Sigmoid colon (tissue), 7 donors: ENCODE results near the gene CAMSAP2. TPM values are rescaled to one million over a fixed set of nuclear protein-coding genes. Genes with fewer than 3 reads are reported as not detected.

Experiments
- DNase-seq: peaks from one replicate; pipeline ENCODE4 v3.0.0-alpha.2; 2019
- H3K27ac ChIP-seq, 4 donors: fragments of 200-600 bp; sonication (generic); one replicate each; pipeline ENCODE4 v1.5.1; 2016 to 2019; ENCODE audit warnings: mild to moderate bottlenecking in 1 of 4
- H3K27me3 ChIP-seq, 3 donors: fragments of 200-600 bp; sonication (generic); one replicate each; pipeline ENCODE4 v1.5.1; 2019; ENCODE audit warnings: mild to moderate bottlenecking in 1 of 3
- H3K36me3 ChIP-seq, 4 donors: fragments of 200-600 bp; sonication (generic); one replicate each; pipeline ENCODE4 v1.5.1; 2016 to 2019
- H3K4me1 ChIP-seq, 4 donors: fragments of 200-600 bp; sonication (generic); one replicate each; pipeline ENCODE4 v1.5.1; 2017 to 2019
- H3K4me3 ChIP-seq, 4 donors: fragments of 200-600 bp; sonication (generic); one replicate each; pipeline ENCODE4 v1.5.1; 2017 to 2019; ENCODE audit warnings: mild to moderate bottlenecking in 2 of 4, moderate library complexity in 1 of 4
- H3K9me3 ChIP-seq, 4 donors: fragments of 200-600 bp in 3 of 4; sonication (generic) in 3 of 4; one replicate each; pipeline versions ENCODE4 v1.5.1 to v1.6.1; 2013 to 2019
- EP300 ChIP-seq, 4 donors: sonication (generic); formaldehyde crosslinking; IDR thresholded peaks; one replicate each; pipeline ENCODE4 v1.6.1; 2017; ENCODE audit warnings: antibody characterized with exemption in 4 of 4
- POLR2A ChIP-seq, 2 donors: fragments of 450-650 bp; IDR thresholded peaks; one replicate each; pipeline ENCODE4 v1.6.1; 2016; ENCODE audit warnings: antibody characterized with exemption in 2 of 2, mild to moderate bottlenecking in 2 of 2, moderate library complexity in 2 of 2
- POLR2AphosphoS5 ChIP-seq, 4 donors: sonication (generic); formaldehyde crosslinking; IDR thresholded peaks; one replicate each; pipeline ENCODE4 v1.6.1; 2017; ENCODE audit warnings: antibody characterized with exemption in 4 of 4
- WGBS, 2 donors: extraction: QIAGEN DNeasy Blood & Tissue Kit; methylation state at CpG; one replicate each; pipeline ENCODE4 v1.1.7; 2013; 5-methylcytosine and 5-hydroxymethylcytosine counted together
- intact Hi-C: fragments of 100-400 bp; cut with DNase I; formaldehyde crosslinking; loops from one replicate; pipeline ENCODE4 v1.15.1; 2023
- polyA plus RNA-seq, 3 donors: library from polyadenylated mRNA; stranded (reverse); fragments of 200-250 nt; gene quantifications; one replicate each; pipeline ENCODE4 v1.2.3, GENCODE V29; 2013
- total RNA-seq, 4 donors: library from RNA; depleted of rRNA; stranded (reverse); fragments of >200 nt; gene quantifications; one replicate each; pipeline ENCODE4 v1.1.0, GENCODE V29; 2016
- TF ChIP-seq, protein P1 (sequence below), 4 experiments: fragments of 450-650 bp in 3 of 4; fragments of 200-600 bp in 1 of 4; IDR thresholded peaks; one replicate each; pipeline ENCODE4 v1.5.1; 2016 to 2019; ENCODE audit warnings: antibody characterized with exemption in 4 of 4, mild to moderate bottlenecking in 3 of 4, moderate library complexity in 2 of 4
- donor health status: healthy with polysubstance abuse.
- donor health status: Bipolar disorder and iron deficiency.
- donor health status: healthy.

The CAMSAP2 gene
- total and polyA plus RNA-seq, 7 donors = 1.2 to 40.7 (median 31.8) TPM

DNA sequence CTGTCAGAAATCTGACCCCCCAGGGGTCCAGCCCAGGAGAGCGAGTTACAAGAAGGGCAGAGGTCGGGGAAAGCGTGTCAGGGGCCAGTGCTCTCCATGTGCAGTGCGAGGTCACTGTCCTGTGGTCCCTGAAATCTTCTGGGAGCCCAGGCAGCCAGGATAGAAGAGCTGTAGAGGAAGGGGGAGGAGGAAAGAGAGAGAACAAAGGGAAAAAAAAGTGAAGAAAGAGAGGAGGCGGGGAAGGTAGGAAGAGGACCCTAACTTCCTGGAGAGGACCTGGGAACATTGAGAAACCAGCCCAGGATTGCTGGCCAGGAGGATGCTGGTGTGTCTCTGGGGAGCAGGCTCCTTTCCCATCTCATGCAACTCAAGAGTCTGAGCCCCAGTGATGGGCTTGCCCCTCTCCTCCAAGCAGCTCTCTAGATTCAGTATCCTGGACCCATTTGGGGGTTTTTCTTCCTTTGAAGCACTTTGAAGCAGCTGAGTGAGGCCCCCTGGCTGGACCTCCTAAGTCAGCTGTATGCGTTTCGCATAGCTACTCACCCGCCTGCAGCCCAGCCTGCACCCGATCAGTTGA lies 149.2 kb downstream of the CAMSAP2 start:
- 69 to 88% methylated on average over 9 of the region's 9 CpGs for WGBS, 2 donors
- DNase-seq = peak; percentile 25
- Histone ChIP-seq H3K27ac (no peak overlapping the region), H3K4me3 (no peak overlapping the region), H3K9me3 (no peaks in the 10 kb centered on the region), H3K36me3 (no peaks in the 10 kb centered on the region), H3K27me3 (peaks cover 6 to 41% (median 25%) of the 10 kb centered on the region in 3 donors), H3K4me1 (peaks cover 0 to 14% (median 12%) of the 10 kb centered on the region in 4 donors)
- intact Hi-C loops = no loop called here
- no peak for TF ChIP-seq POLR2A (IDR thresholded peaks at IDR 0.05)
- TF ChIP-seq, protein P1, sequence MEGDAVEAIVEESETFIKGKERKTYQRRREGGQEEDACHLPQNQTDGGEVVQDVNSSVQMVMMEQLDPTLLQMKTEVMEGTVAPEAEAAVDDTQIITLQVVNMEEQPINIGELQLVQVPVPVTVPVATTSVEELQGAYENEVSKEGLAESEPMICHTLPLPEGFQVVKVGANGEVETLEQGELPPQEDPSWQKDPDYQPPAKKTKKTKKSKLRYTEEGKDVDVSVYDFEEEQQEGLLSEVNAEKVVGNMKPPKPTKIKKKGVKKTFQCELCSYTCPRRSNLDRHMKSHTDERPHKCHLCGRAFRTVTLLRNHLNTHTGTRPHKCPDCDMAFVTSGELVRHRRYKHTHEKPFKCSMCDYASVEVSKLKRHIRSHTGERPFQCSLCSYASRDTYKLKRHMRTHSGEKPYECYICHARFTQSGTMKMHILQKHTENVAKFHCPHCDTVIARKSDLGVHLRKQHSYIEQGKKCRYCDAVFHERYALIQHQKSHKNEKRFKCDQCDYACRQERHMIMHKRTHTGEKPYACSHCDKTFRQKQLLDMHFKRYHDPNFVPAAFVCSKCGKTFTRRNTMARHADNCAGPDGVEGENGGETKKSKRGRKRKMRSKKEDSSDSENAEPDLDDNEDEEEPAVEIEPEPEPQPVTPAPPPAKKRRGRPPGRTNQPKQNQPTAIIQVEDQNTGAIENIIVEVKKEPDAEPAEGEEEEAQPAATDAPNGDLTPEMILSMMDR (IDR thresholded peaks at IDR 0.05) = no peak

DNA sequence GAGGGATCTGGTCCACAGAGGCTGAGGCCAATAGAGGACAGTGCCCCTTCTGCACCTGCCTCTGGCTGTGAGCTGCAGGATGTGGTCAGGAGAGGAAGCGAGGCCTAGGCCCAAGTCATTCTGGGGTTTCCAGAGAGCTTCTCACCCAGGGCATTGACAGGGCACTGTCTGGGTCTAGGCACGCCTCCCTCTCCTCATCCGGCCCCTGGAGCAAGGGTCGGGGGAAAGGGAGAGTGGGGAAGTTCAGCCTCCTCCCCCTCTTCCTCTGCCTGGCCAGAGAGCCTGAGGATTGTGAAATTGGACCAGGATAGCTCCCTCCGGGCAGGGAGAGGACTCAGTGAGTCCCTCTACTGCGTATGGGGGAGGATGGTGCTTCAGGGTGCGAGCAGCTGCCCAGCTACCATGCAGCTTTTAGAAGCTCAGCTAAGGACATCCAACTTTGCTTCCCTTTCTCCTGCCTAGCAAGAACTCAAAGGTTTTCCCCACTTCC lies 149.7 kb downstream of the CAMSAP2 start:
- TF ChIP-seq POLR2AphosphoS5 (IDR thresholded peaks at IDR 0.05) (no peak), EP300 (IDR thresholded peaks at IDR 0.05) (no peak), POLR2A (IDR thresholded peaks at IDR 0.05) (no peak)
- TF ChIP-seq, protein P1 (IDR thresholded peaks at IDR 0.05) = no peak
- 49 to 82% methylated on average over 7 of the region's 7 CpGs for WGBS, 2 donors
- Histone ChIP-seq H3K36me3 (no peaks in the 10 kb centered on the region), H3K27ac (no peak overlapping the region), H3K9me3 (no peaks in the 10 kb centered on the region), H3K4me1 (peaks cover 0 to 14% (median 12%) of the 10 kb centered on the region in 4 donors), H3K27me3 (peaks cover 6 to 41% (median 25%) of the 10 kb centered on the region in 3 donors), H3K4me3 (no peak overlapping the region)
- peak; percentile 53 for DNase-seq
- intact Hi-C loops = no loop called here

DNA sequence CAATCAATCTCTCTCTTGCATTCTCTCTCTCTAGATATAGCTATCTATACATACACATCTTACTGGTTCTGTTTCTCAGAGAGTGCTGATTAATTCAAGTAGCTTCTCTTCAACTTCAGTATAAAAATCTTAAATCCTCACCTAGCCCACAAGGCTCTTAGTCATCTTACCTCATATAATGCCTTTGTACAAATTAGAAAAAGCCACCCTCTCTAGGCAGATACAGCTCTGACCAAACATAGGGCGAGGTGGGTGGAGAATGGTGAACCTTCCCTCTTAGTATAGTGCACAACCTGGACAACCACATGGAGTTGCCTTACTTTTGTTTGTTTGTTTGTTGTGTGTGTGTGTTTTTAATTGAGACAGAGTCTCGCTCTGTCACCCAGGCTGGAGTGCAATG lies 150.9 kb downstream of the CAMSAP2 start:
- H3K4me3 ChIP-seq = no peak overlapping the region
- no peak for DNase-seq
- no peaks in the 10 kb centered on the region for H3K9me3 ChIP-seq
- WGBS, 2 donors = 90% methylated on average over 2 of the region's 2 CpGs
- intact Hi-C loops = no loop called here
- no peaks in the 10 kb centered on the region for H3K36me3 ChIP-seq
- peaks cover 0 to 14% (median 12%) of the 10 kb centered on the region in 4 donors for H3K4me1 ChIP-seq
- TF ChIP-seq EP300 (IDR thresholded peaks at IDR 0.05) (no peak), POLR2AphosphoS5 (IDR thresholded peaks at IDR 0.05) (no peak)
- TF ChIP-seq, protein P1 (IDR thresholded peaks at IDR 0.05) = no peak
- H3K27ac ChIP-seq = no peak overlapping the region
- H3K27me3 ChIP-seq = peaks cover 6 to 41% (median 25%) of the 10 kb centered on the region in 3 donors

DNA sequence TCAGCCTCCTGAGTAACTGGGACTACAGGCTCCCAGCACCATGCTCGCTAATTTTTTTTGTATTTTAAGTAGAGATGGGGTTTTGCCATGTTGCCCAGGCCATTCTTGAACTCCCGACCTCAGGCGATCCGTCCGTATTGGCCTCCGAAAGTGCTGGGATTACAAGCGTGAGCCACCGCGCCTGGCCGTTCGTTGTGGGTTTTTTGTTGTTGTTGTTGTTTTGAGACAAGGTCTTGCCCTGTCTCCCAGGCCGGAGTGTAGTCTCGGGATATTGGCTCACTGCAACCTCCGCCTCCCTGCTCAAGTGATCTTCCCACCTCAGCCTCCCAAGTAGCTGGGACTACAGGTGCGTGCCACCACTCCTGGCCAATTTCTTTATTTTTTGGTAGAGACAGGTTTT lies 151.3 kb downstream of the CAMSAP2 start:
- TF ChIP-seq POLR2AphosphoS5 (IDR thresholded peaks at IDR 0.05) = no peak
- TF ChIP-seq, protein P1 (IDR thresholded peaks at IDR 0.05) = no peak
- no peak for TF ChIP-seq EP300 (IDR thresholded peaks at IDR 0.05)
- TF ChIP-seq POLR2A (IDR thresholded peaks at IDR 0.05) = no peak
- H3K27ac ChIP-seq = no peak overlapping the region
- WGBS, 2 donors = 94 to 97% methylated on average over 15 of the region's 15 CpGs

More for the DNA sequence above, 151.3 kb downstream of the CAMSAP2 start:
- Histone ChIP-seq H3K4me1 (peaks cover 0 to 14% (median 12%) of the 10 kb centered on the region in 4 donors), H3K36me3 (no peaks in the 10 kb centered on the region), H3K9me3 (no peaks in the 10 kb centered on the region), H3K27me3 (peaks cover 6 to 41% (median 25%) of the 10 kb centered on the region in 3 donors), H3K4me3 (no peak overlapping the region)
- intact Hi-C loops = no loop called here
- DNase-seq = peak; percentile 42
